LNCAP (cell line): ENCODE data around the gene PC.

Source experiments
- CTCF ChIP-seq: fragments of 450-650 bp; IDR thresholded peaks from 2 replicates; pipeline ENCODE4 v1.5.1; 2017; ENCODE audit warnings: mild to moderate bottlenecking

The PC gene

GRCh38 chr11:66815646-66816045 is 142.5 kb downstream of the PC start:
- TF ChIP-seq CTCF = no peak

- TF ChIP-seq CTCF = no peak
These were observed 143.5 kb downstream of the PC start for GRCh38 chr11:66814678-66815077.

- TF ChIP-seq CTCF = no peak
These were observed 147.5 kb downstream of the PC start for GRCh38 chr11:66810576-66811185.

- TF ChIP-seq CTCF = no peak
These were observed 148.6 kb downstream of the PC start for GRCh38 chr11:66809592-66809991.

GRCh38 chr11:66800720-66801428 is 157.3 kb downstream of the PC start:
- TF ChIP-seq CTCF = no peak
